ENCODE measurements around the gene PAQR9. TPM values are rescaled to one million over a fixed set of nuclear protein-coding genes. Genes with fewer than 3 reads are reported as not detected.

PAQR9 gene
- total and polyA plus RNA-seq, 2 of the 13 experiments (the other 11 are each of a cell fraction or from before 2014, with no cell fraction given), result 3.7 to 10.3 TPM

- TF ChIP-seq TARDBP (CRISPR knock-in tag; IDR thresholded peaks at IDR 0.05), result peak; percentile 59; the same call in 1 of the 2 replicates
- TF ChIP-seq ZNF292 (CRISPR knock-in tag; IDR thresholded peaks at IDR 0.05; ENCODE audit: borderline replicate concordance, low read depth), result peak; percentile 90; the same call in 1 of the 2 replicates
- 0 out of 2 replicates have a peak, but pooled peaks have one; percentile 38 for TF ChIP-seq BORCS8-MEF2B (CRISPR knock-in tag; IDR thresholded peaks at IDR 0.05)
- no peak for TF ChIP-seq SRSF4 (IDR thresholded peaks at IDR 0.05; ENCODE audit: low read depth, low read length, poor library complexity, severe bottlenecking)
- peak; percentile 74; the same call in 1 of the 2 replicates for TF ChIP-seq MEIS1 (CRISPR knock-in tag; IDR thresholded peaks at IDR 0.05; ENCODE audit: borderline replicate concordance)
- TF ChIP-seq ZNF24 (IDR thresholded peaks at IDR 0.05), result peak; percentile 65
- TF ChIP-seq HNF4A (CRISPR knock-in tag; IDR thresholded peaks at IDR 0.05), result peak; percentile 81
- TF ChIP-seq FLYWCH1 (CRISPR knock-in tag; IDR thresholded peaks at IDR 0.05), result no peak
- TF ChIP-seq ZNF737 (CRISPR knock-in tag; IDR thresholded peaks at IDR 0.05; ENCODE audit: borderline replicate concordance), result no peak
- TF ChIP-seq STAT6 (CRISPR knock-in tag; IDR thresholded peaks at IDR 0.05; ENCODE audit: borderline replicate concordance), result no peak
- TF ChIP-seq KDM5B (CRISPR knock-in tag; IDR thresholded peaks at IDR 0.05; ENCODE audit: borderline replicate concordance), result no peak
- no peak for TF ChIP-seq MED13 (CRISPR knock-in tag; IDR thresholded peaks at IDR 0.05)
- TF ChIP-seq SKIL (CRISPR knock-in tag; IDR thresholded peaks at IDR 0.05; ENCODE audit: borderline replicate concordance), result no peak
- TF ChIP-seq ZNF879 (CRISPR knock-in tag; IDR thresholded peaks at IDR 0.05), result no peak
- TF ChIP-seq ERF (CRISPR knock-in tag; IDR thresholded peaks at IDR 0.05), result peak; percentile 45; the same call in 1 of the 2 replicates
- TF ChIP-seq ZNF747 (CRISPR knock-in tag; IDR thresholded peaks at IDR 0.05; ENCODE audit: borderline replicate concordance), result no peak
- no peak for TF ChIP-seq DZIP1 (CRISPR knock-in tag; IDR thresholded peaks at IDR 0.05)
- TF ChIP-seq DDIT3 (CRISPR knock-in tag; IDR thresholded peaks at IDR 0.05), result no peak
- TF ChIP-seq MTERF4 (CRISPR knock-in tag; IDR thresholded peaks at IDR 0.05), result no peak
- no peak for TF ChIP-seq ZNF101 (CRISPR knock-in tag; IDR thresholded peaks at IDR 0.05; ENCODE audit: borderline replicate concordance, low read depth)
Observed at GRCh38 chr3:142976621-142977398, 13.3 kb upstream of the PAQR9 start (continued).
